Cardiac fibroblast (primary cell): Measurements from ENCODE around the gene ADAMTS2.
"Not testable (repeated sequence)": the region's sequence is repeated elsewhere in the genome, so short reads cannot be mapped to it uniquely, and the experiment has no call there.

ENCODE experiments used
- DNase-seq, 2 donors: peaks; one replicate each; pipeline versions ENCODE4 v3.0.0 to v3.0.0-alpha.2; 2010; ENCODE audit warnings: low read depth in 2 of 2
- H3K4me3 ChIP-seq, 2 donors: replicated peaks in 1 of 2; 1 replicate in 1 of 2; 2 replicates in 1 of 2; pipeline ENCODE4 v1.5.1; 2011; ENCODE audit warnings: low read depth in 2 of 2, low read length in 2 of 2, mild to moderate bottlenecking in 2 of 2, moderate library complexity in 1 of 2
- CTCF ChIP-seq: IDR thresholded peaks from one replicate; pipeline ENCODE4 v1.5.1; 2011; ENCODE audit warnings: low read depth, mild to moderate bottlenecking, low read length, inconsistent platforms

Gene ADAMTS2

GRCh38 chr5:179113945-179114641, 231.2 kb downstream of the ADAMTS2 start:
- DNase-seq: no peak
- H3K4me3 ChIP-seq: no peak overlapping the region
- no peak for TF ChIP-seq CTCF

- no peak for DNase-seq
- no peak overlapping the region for H3K4me3 ChIP-seq
- no peak for TF ChIP-seq CTCF
These were observed 232.1 kb downstream of the ADAMTS2 start for GRCh38 chr5:179113143-179113530.

- no peak overlapping the region for H3K4me3 ChIP-seq
- no peak for DNase-seq
- no peak for TF ChIP-seq CTCF
These were observed 232.7 kb downstream of the ADAMTS2 start for GRCh38 chr5:179112469-179113142.

- no peak overlapping the region for H3K4me3 ChIP-seq
- DNase-seq: no peak
- TF ChIP-seq CTCF: no peak
These were observed 233.7 kb downstream of the ADAMTS2 start for GRCh38 chr5:179111267-179112207.

- no peak overlapping the region for H3K4me3 ChIP-seq
- no peak for TF ChIP-seq CTCF
- DNase-seq: no peak
These were observed 234.7 kb downstream of the ADAMTS2 start for GRCh38 chr5:179110528-179110927.

GRCh38 chr5:179101282-179101681, 244.0 kb downstream of the ADAMTS2 start:
- H3K4me3 ChIP-seq, DNase-seq: not testable (repeated sequence)

GRCh38 chr5:179089502-179089901, 255.8 kb downstream of the ADAMTS2 start:
- no peak overlapping the region for H3K4me3 ChIP-seq
- no peak for TF ChIP-seq CTCF
- DNase-seq: no peak
